ENCODE data around the gene CFAP54. TPM values are rescaled to one million over a fixed set of nuclear protein-coding genes. Genes with fewer than 3 reads are reported as not detected.
"Not testable (repeated sequence)": the region's sequence is repeated elsewhere in the genome, so short reads cannot be mapped to it uniquely, and the experiment has no call there.

The CFAP54 gene, protein sequence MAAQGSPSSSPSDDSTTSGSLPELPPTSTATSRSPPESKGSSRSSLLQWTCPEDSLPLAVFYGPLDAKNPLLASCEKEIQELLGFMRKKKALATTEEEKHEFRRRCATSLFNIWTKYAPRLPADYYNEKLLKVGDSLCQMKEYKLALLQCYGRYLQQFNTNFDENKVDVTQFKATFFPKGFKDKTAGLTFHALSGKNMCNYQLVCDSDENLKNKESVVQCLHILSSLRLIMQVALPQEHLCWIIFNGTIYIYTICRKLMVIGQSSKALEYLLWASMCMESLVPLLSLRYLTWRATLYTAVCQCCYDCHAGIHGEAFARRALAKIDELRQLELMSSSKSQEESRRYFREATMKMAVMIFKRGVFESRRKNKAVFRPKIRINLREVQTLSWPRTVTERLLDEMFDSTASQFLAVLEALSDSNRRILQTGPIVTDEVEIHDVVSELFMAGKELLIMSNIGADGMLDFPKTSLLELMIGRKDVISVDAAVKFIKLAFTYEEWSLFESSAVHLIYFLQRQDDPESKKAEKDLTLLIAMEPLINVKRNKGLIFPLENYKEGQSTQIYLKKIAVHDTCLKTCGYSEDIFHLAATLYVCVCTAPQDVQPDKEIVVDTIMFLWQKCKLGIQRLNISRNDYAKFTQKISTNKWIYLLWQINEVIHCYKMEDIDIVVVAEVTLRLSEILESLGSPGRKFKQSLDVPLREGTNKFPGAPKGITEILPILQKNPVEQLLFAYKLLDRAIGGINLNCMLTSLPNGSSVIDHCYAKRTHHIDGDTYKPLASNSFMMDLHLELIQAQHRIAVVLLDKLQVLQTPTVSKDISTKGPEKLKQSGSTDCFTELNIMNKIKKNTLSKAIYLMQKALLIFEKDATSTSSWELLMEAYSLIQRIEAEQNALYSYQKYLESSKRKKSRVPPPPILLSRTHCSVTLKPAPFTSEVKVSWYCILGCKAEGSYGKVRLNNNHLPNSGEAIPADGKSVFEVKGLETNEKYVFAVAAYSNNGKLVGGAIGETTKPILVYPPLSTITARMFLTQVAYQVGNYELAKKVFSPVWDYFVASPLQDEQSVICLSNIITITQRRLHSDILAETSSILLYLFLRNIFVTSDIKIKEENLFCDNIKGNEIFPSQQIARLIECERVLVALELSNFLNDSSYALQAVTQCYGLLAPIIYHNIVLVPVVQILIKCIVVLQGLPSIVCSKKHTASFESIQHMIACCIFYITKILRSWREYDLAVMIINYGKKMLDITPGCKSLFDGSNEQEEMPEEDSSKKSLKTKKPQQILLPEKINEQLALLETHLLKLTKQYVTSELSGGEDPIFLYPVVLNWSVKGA (N-terminal part only)
- 1.8 TPM for total RNA-seq

DNA sequence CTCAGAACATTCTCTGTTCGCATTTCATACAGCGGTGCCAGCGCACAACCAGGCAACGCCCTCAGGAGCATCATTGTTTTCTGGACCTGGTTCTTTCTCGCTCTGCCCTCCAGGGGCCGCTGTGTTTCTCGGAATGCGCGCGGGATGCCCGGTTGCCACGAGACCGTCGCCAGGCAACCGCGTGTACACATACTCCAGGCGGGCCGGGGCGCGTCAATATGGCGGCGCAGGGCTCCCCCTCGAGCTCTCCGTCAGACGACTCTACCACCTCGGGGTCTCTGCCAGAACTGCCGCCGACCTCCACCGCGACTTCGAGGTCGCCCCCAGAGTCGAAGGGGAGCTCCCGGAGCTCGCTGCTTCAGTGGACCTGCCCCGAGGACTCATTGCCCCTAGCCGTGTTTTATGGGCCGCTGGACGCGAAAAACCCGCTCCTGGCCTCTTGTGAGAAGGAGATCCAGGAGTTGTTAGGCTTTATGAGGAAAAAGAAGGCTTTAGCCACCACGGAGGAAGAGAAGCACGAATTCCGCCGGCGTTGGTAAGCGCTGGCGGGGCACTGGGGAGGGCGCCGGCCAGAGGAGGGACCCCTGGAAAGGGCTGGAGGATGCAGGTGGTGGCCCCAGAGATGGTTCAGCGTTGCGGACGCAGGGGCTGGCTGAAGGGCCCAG lies at the start of gene CFAP54:
Gene CFAP54 (plus strand): TSS at position 186 of the 665 bp plus-strand sequence. CDS start 33 bp downstream, at position 219.
- peak; percentile 85 for DNase-seq

DNA sequence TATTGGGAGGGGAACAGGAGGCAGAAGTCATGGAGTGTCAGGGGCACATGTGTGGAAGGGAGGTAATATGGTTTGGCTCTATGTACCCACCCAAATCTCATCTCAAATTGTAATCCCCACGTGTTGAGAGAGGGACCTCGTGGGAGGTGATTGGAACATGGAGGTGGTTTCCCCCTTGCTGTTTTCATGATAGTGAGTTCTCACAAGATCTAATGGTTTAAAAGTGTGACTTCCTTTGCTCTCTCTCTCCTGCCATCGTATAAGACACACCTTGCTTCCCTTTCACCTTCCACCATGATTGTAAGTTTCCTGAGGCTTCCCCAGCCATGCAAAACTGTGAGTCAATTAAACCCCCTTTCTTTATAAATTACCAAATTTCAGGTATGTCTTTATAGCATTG lies 47.6 kb upstream of the CFAP54 start:
- DNase-seq = no peak

DNA sequence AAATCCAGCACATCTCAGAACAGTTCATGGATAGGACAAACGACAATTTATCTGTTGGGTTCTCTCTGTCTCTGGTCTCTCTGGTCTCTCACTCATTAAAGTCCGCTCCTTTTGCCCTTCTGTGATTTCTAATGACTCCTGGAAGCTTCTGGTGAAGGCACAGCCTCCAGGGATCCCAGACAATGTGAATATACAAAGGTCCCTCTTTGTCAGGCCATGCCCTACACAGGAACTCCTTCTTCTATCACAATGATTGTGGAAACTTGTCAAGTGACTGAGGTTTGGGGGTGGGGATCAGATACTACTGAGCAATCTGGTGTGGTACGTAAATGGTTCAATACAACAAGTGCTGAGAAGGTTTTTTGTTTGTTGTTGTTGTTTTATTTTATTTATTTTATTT lies 46.5 kb upstream of the CFAP54 start:
- no peak for DNase-seq

DNA sequence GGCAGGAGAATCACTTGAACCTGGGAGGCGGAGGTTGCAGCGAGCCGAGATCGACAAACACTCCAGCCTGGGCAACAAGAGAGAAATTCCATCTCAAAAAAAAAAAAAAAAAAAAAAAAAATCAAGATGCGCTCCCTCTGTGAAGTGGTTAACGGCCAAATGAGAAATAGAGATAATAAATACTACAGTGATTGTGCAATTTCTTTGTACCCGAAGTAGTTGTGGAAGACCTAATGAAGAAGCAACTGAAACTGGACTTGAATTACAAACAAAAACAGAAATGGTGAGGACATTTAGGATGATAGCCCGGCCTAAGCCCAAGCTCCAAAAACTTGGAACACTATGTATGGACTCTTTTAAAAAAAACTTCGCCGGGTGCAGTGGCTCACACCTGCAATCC lies 45.0 kb upstream of the CFAP54 start:
- no peak for DNase-seq

DNA sequence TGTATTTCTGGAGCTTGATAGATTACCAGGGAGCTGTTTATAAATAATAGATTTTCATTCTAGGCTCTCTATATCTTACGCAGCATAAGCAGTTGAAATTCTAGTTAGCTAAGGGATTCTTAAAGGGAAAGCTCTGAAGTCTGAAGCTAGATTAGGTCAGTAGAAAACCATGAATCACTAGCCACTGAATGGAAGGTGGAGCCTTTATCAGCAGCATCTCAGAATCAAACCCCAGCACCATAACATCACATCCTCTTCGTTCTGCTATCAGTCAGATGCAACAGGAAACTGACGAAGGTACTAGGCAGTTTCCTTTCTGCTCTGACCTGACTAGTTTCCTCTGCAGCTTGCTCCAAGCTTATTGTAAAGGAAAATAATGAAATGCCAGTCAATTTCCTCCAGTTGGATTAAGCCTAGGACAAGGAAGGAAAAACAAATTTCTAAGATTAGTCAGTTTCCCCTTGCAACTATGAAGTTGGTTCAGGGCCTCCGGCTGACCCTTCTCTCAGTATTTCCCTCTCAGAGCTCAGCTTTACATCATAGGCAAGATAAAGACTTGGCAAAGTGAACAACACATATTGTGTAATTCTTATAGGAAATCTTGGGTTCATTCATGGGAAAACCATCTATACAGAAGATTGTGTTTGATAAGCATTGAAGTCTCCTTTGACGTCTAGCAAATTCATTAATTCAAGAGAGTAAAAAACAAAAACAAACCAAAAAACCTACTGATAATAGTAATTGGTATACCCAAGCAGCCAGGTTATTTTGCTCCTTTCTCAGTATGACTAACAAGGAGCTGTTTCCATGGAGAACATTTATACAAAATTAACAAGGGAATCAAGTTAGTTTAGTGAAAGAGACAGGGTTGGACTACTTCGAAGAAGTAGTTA lies 43.4 kb upstream of the CFAP54 start:
- peak; percentile 62 for DNase-seq

DNA sequence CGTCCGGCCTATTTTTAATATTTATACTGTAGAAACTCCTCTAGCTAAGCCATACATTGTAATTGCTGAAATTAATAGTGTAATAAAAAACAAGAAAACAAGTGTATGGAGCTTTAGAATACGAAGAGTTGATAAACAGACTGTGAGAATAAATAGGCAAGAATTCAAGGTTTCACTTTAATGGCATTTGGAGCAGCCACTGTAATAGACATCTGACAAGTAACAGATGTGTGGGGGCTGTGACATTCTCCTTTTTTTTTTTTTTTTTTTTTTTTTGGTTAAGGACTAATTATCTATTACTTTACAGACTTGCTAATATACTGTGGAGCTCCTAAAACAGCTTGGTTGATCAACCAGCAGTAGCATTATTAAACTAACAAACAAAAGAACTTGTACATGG lies 42.1 kb upstream of the CFAP54 start:
- no peak for DNase-seq

DNA sequence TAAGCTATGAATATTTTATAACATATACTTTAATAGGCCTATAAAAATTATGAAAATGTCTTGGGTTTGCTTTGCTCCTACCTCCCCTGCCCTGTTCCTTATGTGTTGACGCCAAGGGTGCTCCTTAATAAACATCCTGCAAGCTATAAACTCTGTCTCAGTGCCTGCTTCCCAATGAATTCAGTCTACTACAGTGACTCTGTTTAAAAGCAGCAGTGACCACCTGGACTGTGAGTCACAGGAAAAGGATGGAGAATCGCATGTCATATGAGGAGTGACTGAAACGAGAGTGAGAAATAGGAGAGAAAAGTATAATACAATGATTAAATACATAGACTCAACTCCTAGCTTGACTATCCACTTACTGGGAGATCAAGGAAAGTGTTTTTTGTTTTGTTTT lies 41.1 kb upstream of the CFAP54 start:
- no peak for DNase-seq

DNA sequence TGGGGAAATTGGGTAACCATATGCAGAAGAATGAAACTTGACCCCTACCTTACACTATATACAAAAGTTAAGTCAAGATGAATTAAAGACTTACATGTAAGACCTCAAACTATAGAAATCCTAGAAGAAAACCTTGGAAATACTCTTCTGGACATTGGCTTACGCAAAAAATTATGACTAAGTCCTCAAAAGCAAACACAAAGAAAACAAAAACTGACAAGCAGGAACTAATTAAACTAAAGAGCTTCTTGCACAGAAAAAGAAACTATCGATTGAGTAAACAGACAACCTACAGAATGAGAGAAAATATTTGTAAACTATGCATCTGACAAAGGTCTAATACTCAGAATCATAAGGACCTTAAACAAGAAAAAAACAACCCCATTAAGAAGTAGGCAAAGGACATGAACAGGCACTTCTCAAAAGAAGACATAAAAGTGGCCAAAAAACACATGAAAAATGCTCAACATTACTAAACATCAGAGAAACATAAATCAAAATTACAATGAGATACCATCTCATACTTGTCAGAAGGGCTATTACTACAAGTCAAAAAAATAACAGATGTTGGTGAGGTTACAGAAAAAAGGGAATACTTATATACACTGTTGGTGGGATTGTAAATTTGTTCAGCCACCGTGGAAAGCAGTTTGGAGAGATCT lies 37.0 kb upstream of the CFAP54 start:
- DNase-seq = no peak

DNA sequence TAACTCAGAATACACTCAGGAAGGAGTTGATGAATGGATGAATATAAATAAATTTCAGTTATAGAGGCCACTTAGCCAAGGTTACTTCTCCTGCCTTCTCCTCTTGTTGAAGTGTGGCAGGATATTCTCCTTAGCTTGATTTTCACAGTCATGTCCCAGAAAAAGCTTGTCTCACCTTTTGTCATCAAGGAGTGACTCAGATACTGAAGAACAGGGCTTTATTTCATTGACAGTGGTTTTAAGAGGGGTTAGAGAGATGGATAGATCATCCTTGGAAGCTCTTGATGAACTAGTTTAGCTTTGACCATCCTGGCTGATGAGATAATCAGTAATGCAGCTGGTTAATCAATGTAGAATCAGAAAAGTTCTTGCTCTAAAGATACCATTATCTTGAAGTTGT lies 35.0 kb upstream of the CFAP54 start:
- no peak for DNase-seq

DNA sequence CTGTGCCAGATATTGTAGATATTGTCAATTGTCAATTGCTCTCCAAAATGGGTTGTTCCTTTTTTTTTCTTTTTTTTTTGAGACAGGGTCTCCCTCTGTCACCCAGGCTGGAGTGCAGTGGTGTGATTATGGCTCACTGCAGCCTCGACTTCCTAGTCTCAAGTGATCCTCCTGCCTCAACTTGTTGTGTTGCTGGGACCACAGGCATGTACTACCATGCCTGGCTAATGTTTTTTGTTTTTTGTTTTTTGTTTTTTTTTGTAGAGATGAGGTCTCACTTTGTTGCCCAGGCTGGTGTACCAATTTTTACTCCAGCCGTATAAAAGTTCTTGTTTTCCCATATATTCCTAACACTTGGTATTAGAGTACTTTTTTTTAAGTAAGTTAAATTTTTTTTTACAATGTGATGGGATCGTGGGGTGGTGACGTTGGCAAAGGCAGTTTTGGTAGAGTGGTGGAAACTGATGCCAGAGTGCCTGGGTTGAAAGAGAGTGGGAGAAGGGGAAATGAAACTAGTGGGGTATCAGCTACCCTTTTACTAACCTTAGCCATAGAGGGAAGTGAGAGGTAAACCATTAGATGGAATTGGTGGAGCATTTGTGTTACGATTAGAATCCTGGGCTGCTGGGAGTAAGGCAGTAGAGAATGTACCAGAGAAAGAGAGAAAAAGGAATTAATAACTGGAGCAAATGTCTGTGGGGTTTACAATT lies 33.0 kb upstream of the CFAP54 start:
- DNase-seq = no peak

DNA sequence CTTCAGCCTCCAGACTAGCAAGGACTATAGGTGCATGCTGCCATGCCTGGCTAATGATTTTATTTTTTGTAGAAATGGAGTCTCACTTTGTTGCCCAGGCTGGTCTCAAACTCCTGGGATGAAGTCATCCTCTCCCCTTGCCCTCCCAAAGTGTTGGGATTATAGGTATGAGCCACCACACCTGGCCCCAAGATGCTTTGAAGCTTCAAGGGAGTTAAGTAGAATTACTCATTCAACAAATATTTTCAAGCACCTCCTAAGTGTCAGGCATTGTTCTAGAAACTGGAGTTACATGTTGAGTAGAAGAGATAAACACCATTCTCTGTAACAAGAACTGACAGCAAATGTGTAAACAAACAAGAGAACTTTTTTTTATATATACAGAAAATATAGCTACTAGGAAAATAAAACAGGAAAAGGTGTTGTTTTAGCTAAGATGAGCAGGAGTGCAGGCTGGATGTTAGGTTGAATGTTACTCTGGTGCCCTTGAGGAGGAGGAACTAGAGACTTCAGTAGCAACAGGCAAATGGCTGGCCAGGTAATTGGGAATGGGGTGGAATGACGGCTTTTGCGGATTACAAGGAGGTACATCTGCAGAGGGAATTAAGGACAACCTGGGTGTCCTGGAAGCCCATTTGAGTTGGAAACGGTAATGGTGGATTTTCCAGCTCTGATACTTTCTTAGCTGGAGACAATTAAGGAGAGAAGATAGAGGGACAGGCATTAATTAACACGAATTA lies 32.0 kb upstream of the CFAP54 start:
- no peak for DNase-seq

DNA sequence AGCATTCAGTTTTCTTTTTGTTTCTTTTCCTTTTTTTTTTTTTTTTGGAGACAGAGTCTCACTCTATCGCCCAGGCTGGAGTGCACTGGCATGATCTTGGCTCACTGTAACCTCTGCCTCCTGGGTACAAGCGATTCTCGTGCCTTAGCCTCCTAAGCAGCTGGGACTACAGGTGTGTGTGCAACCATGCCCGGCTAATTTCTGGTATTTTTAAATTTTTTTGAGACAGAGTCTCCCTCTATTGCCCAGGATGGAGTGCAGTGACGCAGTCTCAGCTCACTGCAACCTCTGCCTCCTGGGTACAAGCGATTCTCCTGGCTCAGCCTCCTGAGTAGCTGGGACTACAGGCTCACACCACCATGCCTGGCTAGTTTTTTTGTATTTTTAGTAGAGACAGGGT lies 30.1 kb upstream of the CFAP54 start:
- DNase-seq = not testable (repeated sequence)

DNA sequence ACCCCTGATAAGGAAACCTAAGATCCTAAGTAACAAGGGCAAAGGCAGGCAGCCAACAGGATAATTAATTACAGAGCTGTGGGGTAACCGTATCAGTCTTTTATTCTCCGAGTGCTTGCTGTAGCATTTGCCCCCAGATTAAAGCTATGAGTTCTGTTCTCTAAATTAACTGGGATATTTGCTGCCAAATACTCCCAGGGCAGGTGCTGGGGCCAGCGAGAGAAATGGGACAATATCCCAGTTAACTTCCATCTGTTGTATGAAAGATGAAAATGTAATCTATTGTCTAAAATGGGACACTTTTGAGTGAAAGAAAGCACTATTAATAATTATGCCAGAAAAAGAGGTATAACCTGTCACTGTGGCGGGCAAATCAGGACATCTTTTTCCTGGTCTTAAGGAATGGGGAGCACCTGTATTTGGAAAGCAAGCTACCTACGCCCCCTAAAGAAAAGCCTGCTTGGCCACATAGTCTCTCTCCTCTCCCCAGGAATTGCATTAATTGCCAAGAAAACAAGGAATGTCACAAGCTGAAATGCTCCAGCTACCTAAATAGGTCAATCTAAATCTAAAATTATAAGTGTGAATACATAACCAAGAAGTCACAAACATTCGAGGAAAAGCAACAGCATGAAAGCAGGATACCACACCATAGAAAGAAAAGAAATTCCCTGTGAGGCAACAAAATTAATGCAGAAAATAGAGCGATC lies 26.7 kb upstream of the CFAP54 start:
- no peak for DNase-seq

DNA sequence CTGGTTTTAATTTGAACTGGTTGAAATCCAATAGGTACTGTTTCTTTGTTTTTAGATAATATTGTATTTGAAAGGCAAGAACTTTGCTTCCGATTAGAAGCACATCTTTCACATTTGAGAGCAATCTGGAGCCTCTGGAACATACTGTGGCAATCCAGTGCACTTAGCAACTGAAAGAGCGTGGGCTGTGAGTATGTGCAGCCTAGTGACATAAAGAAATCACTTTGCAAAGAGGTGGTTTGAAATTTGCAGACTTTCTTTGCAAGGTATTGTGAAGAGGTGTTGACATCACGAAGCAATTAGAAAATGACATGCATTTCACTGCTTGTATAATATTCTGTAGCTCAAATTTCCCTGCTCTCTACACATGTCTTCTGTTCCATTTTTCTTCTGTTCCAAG lies 23.5 kb upstream of the CFAP54 start:
- DNase-seq = no peak

DNA sequence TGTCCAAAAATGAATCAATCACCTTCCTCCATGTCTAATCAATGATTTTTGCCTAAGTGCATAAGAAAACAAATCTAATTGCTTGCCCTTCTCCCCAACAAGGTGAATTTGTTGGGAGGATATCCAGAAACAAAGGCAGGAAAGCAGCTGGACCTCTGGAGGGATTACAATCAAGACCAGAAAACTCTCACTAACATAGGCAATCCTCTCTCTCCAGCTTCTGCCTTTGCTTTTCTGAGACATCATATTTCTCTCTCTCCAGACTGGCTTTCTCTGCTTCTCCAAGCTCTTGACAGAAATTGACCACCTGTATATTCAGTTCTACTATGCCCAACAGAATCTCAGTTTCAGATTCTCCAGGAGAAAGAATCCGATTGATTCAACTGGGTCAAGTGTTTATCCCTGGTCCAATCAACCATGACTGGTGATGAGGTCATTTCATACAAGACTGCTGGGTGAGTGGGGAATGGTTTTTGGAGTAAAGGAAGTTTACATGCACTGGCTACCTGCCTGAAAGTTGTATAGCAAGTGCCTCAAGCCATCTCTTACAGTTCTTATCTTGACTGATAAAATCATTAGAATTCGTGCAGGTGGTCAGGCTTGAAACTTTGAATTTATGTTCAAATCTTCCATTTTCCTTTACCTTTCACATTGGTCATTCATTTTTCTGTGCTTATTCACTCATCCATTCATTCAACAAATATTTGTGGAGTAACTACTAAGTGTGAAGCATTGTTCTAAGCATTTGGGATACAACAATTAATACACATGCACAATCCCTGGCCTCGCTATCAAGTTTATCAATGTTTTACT lies 22.2 kb upstream of the CFAP54 start:
- no peak for DNase-seq

DNA sequence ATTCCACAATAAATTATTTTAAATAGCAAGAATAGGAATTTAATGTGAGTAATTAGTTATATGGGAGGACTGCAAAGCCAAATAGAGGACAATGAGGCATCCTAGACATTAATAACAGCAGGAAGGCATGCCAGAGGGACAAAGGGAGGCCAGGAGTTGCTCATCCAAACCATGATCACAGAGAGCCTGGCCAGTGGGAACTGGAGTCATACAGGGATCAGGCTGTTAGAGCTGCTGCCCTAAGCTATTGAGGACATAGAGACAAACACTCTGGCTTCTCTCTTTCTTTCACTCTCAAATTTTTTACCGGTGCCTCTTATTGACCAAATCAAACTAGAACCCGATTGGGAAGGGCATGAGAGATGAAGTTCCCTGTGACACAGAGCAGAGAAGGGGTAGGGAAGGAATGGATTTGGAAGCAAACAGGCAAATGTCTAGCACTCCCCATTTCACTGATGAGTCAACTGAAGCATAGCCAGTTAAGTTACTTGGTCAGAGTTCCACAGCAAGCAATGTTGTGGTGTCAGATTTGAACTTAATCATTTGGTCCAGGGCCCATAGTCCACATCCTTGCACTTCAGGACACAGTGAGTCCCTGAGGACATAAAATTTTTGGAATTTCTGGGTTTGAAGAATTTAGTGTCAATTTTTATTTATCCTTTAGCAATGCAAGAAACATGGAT lies 17.9 kb upstream of the CFAP54 start:
- DNase-seq = no peak

DNA sequence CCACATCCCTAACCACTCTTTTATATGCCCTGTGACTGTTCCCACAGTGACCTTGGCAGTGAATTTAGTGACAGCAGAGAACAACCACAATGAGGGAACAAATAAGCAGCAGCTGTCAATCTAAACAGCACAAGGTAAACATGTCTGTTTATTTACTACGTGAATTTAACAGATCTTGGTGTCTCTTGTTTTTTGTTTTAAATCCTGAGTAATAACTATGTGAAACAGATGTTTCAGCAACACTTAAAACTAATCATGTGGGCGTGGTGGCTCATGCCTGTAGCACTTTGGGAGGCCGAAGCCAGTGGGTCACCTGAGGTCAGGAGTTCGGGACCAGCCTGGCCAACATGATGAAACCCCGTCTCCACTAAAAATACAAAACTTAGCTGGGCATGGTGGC lies 17.0 kb upstream of the CFAP54 start:
- DNase-seq = no peak

Data from skin of body (tissue), 2 donors.